Brain pericyte (primary cell): Measurements from ENCODE around the gene PAM.
"Not testable (repeated sequence)": the region's sequence is repeated elsewhere in the genome, so short reads cannot be mapped to it uniquely, and the experiment has no call there.

ENCODE experiments used
- DNase-seq: peaks from one replicate; pipeline ENCODE4 v3.0.0-alpha.2; 2012; ENCODE audit warnings: low read depth, low spot score

The PAM gene

GRCh38 chr5:102751903-102752376 is 3.2 kb upstream of the PAM start:
- DNase-seq = not testable (repeated sequence)

- DNase-seq = no peak
Observed at GRCh38 chr5:102753889-102754766, 977 bp upstream of the PAM start.

GRCh38 chr5:102755686-102756371 is 724 bp downstream of the PAM start:
- DNase-seq = no peak

- no peak for DNase-seq
Observed at GRCh38 chr5:102758576-102758975, 3.5 kb downstream of the PAM start.

GRCh38 chr5:102759289-102759688 is 4.2 kb downstream of the PAM start:
- DNase-seq = no peak

GRCh38 chr5:102759700-102760099 is 4.6 kb downstream of the PAM start:
- no peak for DNase-seq

GRCh38 chr5:102760815-102761214 is 5.7 kb downstream of the PAM start:
- DNase-seq = no peak

GRCh38 chr5:102762095-102762534 is 7.0 kb downstream of the PAM start:
- no peak for DNase-seq

GRCh38 chr5:102762562-102763227 is 7.6 kb downstream of the PAM start:
- DNase-seq = no peak

- no peak for DNase-seq
Observed at GRCh38 chr5:102763734-102764133, 8.6 kb downstream of the PAM start.

- no peak for DNase-seq
Observed at GRCh38 chr5:102764381-102765004, 9.4 kb downstream of the PAM start.

- no peak for DNase-seq
Observed at GRCh38 chr5:102765350-102765749, 10.2 kb downstream of the PAM start.

GRCh38 chr5:102766295-102767090 is 11.4 kb downstream of the PAM start:
- no peak for DNase-seq

- no peak for DNase-seq
Observed at GRCh38 chr5:102767862-102768261, 12.8 kb downstream of the PAM start.

GRCh38 chr5:102770803-102771202 is 15.7 kb downstream of the PAM start:
- no peak for DNase-seq

GRCh38 chr5:102771435-102771834 is 16.3 kb downstream of the PAM start:
- DNase-seq = no peak

- DNase-seq = no peak
Observed at GRCh38 chr5:102772273-102772672, 17.2 kb downstream of the PAM start.

- DNase-seq = no peak
Observed at GRCh38 chr5:102773133-102773532, 18.0 kb downstream of the PAM start.

GRCh38 chr5:102775756-102776155 is 20.7 kb downstream of the PAM start:
- DNase-seq = not testable (repeated sequence)

- no peak for DNase-seq
Observed at GRCh38 chr5:102777099-102777498, 22.0 kb downstream of the PAM start.

GRCh38 chr5:102778478-102778877 is 23.4 kb downstream of the PAM start:
- DNase-seq = no peak
